Measurements from ENCODE around the gene MTIF2. TPM values are rescaled to one million over a fixed set of nuclear protein-coding genes. Genes with fewer than 3 reads are reported as not detected.

Gene MTIF2
- total and polyA plus RNA-seq, 9 of the 15 experiments (the other 6 are each of a cell fraction or from before 2014, with no cell fraction given): 58.7 to 143 (median 105) TPM

- TF ChIP-seq, protein P1, sequence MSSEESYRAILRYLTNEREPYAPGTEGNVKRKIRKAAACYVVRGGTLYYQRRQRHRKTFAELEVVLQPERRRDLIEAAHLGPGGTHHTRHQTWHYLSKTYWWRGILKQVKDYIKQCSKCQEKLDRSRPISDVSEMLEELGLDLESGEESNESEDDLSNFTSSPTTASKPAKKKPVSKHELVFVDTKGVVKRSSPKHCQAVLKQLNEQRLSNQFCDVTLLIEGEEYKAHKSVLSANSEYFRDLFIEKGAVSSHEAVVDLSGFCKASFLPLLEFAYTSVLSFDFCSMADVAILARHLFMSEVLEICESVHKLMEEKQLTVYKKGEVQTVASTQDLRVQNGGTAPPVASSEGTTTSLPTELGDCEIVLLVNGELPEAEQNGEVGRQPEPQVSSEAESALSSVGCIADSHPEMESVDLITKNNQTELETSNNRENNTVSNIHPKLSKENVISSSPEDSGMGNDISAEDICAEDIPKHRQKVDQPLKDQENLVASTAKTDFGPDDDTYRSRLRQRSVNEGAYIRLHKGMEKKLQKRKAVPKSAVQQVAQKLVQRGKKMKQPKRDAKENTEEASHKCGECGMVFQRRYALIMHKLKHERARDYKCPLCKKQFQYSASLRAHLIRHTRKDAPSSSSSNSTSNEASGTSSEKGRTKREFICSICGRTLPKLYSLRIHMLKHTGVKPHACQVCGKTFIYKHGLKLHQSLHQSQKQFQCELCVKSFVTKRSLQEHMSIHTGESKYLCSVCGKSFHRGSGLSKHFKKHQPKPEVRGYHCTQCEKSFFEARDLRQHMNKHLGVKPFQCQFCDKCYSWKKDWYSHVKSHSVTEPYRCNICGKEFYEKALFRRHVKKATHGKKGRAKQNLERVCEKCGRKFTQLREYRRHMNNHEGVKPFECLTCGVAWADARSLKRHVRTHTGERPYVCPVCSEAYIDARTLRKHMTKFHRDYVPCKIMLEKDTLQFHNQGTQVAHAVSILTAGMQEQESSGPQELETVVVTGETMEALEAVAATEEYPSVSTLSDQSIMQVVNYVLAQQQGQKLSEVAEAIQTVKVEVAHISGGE (CRISPR knock-in tag; IDR thresholded peaks at IDR 0.05): 0 out of 6 replicates have a peak, but pooled peaks of 1 of the 3 experiments have one; percentile 23
- TF ChIP-seq ZNF436 (CRISPR knock-in tag; IDR thresholded peaks at IDR 0.05) (no peak), MECOM (CRISPR knock-in tag; IDR thresholded peaks at IDR 0.05) (no peak), CEBPG (CRISPR knock-in tag; IDR thresholded peaks at IDR 0.05) (no peak), CEBPG (tag; conservative IDR thresholded peaks at IDR 0.05 in 1 of 2, IDR thresholded peaks at IDR 0.05 in 1 of 2) (no peak), CHCHD3 (CRISPR knock-in tag; IDR thresholded peaks at IDR 0.05) (no peak), HNRNPLL (IDR thresholded peaks at IDR 0.05; ENCODE audit: low read depth, low read length, poor library complexity, severe bottlenecking) (no peak), COPS2 (conservative IDR thresholded peaks at IDR 0.05) (no peak), HMGN3 (IDR thresholded peaks at IDR 0.05; ENCODE audit: borderline replicate concordance, extremely low read depth, insufficient read length, low read depth, low read length) (no peak), ZNF239 (CRISPR knock-in tag; IDR thresholded peaks at IDR 0.05) (no peak), NR3C1 (CRISPR knock-in tag; IDR thresholded peaks at IDR 0.05) (no peak), SMAD3 (CRISPR knock-in tag; conservative IDR thresholded peaks at IDR 0.05) (no peak), RBM34 (IDR thresholded peaks at IDR 0.05; ENCODE audit: borderline replicate concordance, insufficient read depth, low read length) (no peak), SLC30A9 (CRISPR knock-in tag; IDR thresholded peaks at IDR 0.05) (no peak), YBX1 (IDR thresholded peaks at IDR 0.05) (no peak), CBFB (CRISPR knock-in tag; IDR thresholded peaks at IDR 0.05) (no peak), ZNF184 (CRISPR knock-in tag; IDR thresholded peaks at IDR 0.05) (no peak), FOXA1 (IDR thresholded peaks at IDR 0.05; ENCODE audit: borderline replicate concordance) (no peak), RAD51 (IDR thresholded peaks at IDR 0.05; ENCODE audit: borderline replicate concordance, low read depth) (no peak), TOE1 (IDR thresholded peaks at IDR 0.05; ENCODE audit: borderline replicate concordance) (peak; percentile 73), TOE1 (CRISPR knock-in tag; IDR thresholded peaks at IDR 0.05; ENCODE audit: borderline replicate concordance, low read depth) (no peak), SMARCA5 (IDR thresholded peaks at IDR 0.05) (no peak), NFXL1 (CRISPR knock-in tag; IDR thresholded peaks at IDR 0.05) (no peak)
- TF ChIP-seq, protein P2, sequence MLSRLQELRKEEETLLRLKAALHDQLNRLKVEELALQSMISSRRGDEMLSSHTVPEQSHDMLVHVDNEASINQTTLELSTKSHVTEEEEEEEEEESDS (CRISPR knock-in tag; IDR thresholded peaks at IDR 0.05): no peak
- TF ChIP-seq, protein P3, sequence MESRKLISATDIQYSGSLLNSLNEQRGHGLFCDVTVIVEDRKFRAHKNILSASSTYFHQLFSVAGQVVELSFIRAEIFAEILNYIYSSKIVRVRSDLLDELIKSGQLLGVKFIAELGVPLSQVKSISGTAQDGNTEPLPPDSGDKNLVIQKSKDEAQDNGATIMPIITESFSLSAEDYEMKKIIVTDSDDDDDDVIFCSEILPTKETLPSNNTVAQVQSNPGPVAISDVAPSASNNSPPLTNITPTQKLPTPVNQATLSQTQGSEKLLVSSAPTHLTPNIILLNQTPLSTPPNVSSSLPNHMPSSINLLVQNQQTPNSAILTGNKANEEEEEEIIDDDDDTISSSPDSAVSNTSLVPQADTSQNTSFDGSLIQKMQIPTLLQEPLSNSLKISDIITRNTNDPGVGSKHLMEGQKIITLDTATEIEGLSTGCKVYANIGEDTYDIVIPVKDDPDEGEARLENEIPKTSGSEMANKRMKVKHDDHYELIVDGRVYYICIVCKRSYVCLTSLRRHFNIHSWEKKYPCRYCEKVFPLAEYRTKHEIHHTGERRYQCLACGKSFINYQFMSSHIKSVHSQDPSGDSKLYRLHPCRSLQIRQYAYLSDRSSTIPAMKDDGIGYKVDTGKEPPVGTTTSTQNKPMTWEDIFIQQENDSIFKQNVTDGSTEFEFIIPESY (CRISPR knock-in tag; IDR thresholded peaks at IDR 0.05): peak; percentile 85
Observed at GRCh38 chr2:55223958-55224760, 44.9 kb downstream of the MTIF2 start (continued).
